Measurements from ENCODE around the gene RFX7.
"Not testable (repeated sequence)": the region's sequence is repeated elsewhere in the genome, so short reads cannot be mapped to it uniquely, and the experiment has no call there.

Gene RFX7

DNA sequence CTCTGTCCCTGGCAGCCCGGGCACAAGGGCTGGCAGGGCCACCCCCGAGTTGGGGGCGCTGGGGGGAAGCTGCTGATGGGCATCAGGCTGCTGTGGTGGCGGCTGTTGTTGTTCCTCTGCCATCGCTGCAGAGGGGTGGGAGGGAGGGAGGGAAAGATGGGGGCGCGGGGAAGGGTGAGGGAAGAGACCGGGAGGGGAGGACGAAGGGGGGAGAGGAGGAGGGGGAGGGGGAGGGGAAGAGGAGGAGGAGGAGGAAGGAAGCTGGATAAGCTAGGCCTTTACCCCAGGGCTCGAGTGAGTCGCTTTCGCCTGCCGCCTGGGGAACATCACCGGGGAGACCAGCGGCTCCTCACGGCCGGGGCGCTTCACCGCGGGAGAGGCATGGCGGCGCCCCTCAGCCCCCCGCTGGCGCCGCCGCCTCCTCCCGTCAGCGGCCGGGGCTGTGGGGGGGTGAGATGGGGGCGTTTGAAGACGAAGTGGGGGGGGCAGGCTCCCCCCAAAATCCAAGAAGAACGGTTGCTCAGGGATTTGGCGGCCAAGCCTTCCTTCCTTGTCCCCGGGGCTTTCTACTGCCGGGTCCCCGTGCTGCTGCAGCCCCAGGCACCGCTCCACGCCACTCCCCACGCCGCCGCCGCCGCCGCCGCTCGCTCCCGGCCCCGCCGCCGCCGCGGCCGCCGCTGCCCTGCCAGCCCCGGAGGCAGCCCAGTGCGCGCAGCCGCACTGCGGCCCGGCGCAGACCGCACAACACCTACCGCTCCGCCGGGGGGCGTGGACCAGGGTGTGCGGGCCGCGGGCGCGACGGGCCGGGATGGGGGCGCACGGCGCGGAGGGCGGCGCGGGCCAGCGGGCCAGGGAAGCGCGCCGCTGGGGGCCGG, at the start of gene RFX7:
RFX7 (minus strand) TSS at position 717 of the 875 bp plus-strand sequence; CDS start at position 123, 594 bp downstream.
- no peaks in the 10 kb centered on the region for H3K9me3 ChIP-seq (ENCODE audit: control insufficient read depth in 5 of 5, low read length in 5 of 5)
- peak within 1 kb of the TSS; percentile 48 to 79 (median 73) for H3K9ac ChIP-seq (ENCODE audit: low read length in 5 of 5)
- peak within 1 kb of the TSS; percentile 23 for H3K27ac ChIP-seq (ENCODE audit: low read depth, low read length)
- peaks cover 2 to 34% (median 27%) of the 10 kb centered on the region in 5 donors for H3K4me1 ChIP-seq (ENCODE audit: control insufficient read depth in 5 of 5, insufficient read depth in 5 of 5, low read length in 5 of 5)
- no peaks in the 10 kb centered on the region for H3K27me3 ChIP-seq (ENCODE audit: control insufficient read depth in 5 of 5, insufficient read depth in 4 of 5, low read length in 5 of 5)
- H3K4me3 ChIP-seq (ENCODE audit: low read depth in 1 of 5, low read length in 5 of 5): peak within 1 kb of the TSS; percentile 81 to 90 (median 85)
- H3K36me3 ChIP-seq (ENCODE audit: control insufficient read depth in 5 of 5, insufficient read depth in 5 of 5, low read length in 5 of 5): no peaks in the 10 kb centered on the region

DNA sequence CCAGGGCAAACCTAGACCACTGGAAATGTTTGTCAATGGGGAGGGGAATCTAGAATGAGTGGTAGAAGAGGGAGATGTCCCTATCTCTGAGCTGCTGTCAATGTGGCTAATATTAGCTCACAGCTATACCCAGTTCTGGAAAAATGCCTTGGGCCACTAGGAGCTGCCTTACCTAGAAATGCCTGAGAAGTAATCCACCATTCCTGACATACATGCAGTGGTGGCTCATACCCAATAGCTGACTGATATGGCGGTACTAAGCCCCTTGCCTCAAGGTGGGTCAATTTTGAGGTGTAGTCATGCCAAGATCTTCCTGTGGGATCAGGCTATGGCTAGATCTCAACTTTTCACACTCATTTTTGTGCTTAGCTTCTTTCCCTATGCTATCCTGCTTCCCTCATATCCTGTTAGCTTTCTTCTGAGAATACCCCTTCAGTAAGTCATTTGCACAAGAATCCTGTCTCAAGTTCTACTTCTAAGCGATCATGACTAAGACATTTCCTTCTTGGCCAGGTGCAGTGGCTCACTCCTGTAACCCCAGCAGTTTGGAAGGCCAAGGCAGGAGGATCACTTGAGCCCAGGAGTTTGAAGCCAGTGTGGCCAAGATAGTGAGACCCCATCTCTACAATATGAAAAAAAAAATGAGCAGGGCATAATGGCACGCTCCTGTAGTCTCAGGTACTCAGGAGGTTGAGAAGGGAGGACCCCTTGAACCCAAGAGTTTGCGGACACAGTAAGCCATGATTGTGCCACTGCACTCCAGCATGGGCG, 49.1 kb upstream of the RFX7 start:
- peaks cover 0 to 17% (median 13%) of the 10 kb centered on the region in 5 donors for H3K9me3 ChIP-seq (ENCODE audit: control insufficient read depth in 5 of 5, low read length in 5 of 5)
- H3K4me3 ChIP-seq (ENCODE audit: low read depth in 1 of 5, low read length in 5 of 5): no peak overlapping the region
- H3K4me1 ChIP-seq (ENCODE audit: control insufficient read depth in 5 of 5, insufficient read depth in 5 of 5, low read length in 5 of 5): no peaks in the 10 kb centered on the region
- H3K9ac ChIP-seq (ENCODE audit: low read length in 5 of 5): no peak overlapping the region
- H3K27ac ChIP-seq (ENCODE audit: low read depth, low read length): no peak overlapping the region
- H3K27me3 ChIP-seq (ENCODE audit: control insufficient read depth in 5 of 5, insufficient read depth in 4 of 5, low read length in 5 of 5): no peaks in the 10 kb centered on the region
- no peaks in the 10 kb centered on the region for H3K36me3 ChIP-seq (ENCODE audit: control insufficient read depth in 5 of 5, insufficient read depth in 5 of 5, low read length in 5 of 5)

DNA sequence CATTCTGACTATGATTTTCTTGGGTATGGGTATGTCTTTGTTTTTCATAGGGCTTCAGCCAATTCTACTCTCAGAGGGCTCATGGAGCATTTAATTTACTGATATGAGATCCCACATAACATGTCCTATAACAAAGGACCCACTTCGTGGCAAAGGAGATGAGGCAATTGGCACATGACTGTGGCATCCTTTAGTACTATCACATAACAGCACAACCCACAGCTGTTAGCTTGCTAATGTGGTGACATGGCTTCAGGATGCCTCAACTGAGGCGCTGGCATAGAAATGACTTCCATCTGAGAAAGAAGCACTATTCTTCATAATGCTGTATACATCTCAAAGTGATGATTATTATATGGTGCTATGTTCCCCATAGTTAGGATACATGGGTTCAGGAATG, 48.1 kb upstream of the RFX7 start:
- Histone ChIP-seq H3K9me3 (ENCODE audit: control insufficient read depth in 5 of 5, low read length in 5 of 5) (peaks cover 0 to 17% (median 13%) of the 10 kb centered on the region in 5 donors), H3K27me3 (ENCODE audit: control insufficient read depth in 5 of 5, insufficient read depth in 4 of 5, low read length in 5 of 5) (no peaks in the 10 kb centered on the region), H3K9ac (ENCODE audit: low read length in 5 of 5) (no peak overlapping the region), H3K4me3 (ENCODE audit: low read depth in 1 of 5, low read length in 5 of 5) (no peak overlapping the region), H3K36me3 (ENCODE audit: control insufficient read depth in 5 of 5, insufficient read depth in 5 of 5, low read length in 5 of 5) (no peaks in the 10 kb centered on the region), H3K4me1 (ENCODE audit: control insufficient read depth in 5 of 5, insufficient read depth in 5 of 5, low read length in 5 of 5) (no peaks in the 10 kb centered on the region), H3K27ac (ENCODE audit: low read depth, low read length) (no peak overlapping the region)

DNA sequence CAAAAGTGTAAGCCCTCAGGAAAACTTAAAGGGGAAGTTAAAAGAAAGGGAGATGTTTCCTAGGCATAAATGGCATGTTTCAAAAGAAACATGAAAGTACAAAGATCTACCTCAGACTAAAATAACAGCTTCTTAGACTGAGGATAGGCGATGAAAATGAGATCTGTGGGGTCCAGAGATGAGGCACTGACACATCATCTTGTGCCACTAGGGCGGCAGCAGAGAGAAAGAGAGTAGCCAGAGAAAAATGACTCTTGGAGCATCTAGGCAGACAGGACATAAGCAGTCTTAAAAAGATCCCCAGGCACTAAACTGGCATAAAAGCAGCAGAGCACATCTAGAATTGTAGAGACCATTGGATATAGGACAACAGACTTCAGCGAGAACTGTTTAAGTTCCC, 42.5 kb upstream of the RFX7 start:
- H3K27ac ChIP-seq (ENCODE audit: low read depth, low read length): no peak overlapping the region
- H3K9ac ChIP-seq (ENCODE audit: low read length in 5 of 5): no peak overlapping the region
- no peak overlapping the region for H3K4me3 ChIP-seq (ENCODE audit: low read depth in 1 of 5, low read length in 5 of 5)
- no peaks in the 10 kb centered on the region for H3K4me1 ChIP-seq (ENCODE audit: control insufficient read depth in 5 of 5, insufficient read depth in 5 of 5, low read length in 5 of 5)
- no peaks in the 10 kb centered on the region for H3K36me3 ChIP-seq (ENCODE audit: control insufficient read depth in 5 of 5, insufficient read depth in 5 of 5, low read length in 5 of 5)
- peaks cover 0 to 17% (median 13%) of the 10 kb centered on the region in 5 donors for H3K9me3 ChIP-seq (ENCODE audit: control insufficient read depth in 5 of 5, low read length in 5 of 5)
- no peaks in the 10 kb centered on the region for H3K27me3 ChIP-seq (ENCODE audit: control insufficient read depth in 5 of 5, insufficient read depth in 4 of 5, low read length in 5 of 5)

DNA sequence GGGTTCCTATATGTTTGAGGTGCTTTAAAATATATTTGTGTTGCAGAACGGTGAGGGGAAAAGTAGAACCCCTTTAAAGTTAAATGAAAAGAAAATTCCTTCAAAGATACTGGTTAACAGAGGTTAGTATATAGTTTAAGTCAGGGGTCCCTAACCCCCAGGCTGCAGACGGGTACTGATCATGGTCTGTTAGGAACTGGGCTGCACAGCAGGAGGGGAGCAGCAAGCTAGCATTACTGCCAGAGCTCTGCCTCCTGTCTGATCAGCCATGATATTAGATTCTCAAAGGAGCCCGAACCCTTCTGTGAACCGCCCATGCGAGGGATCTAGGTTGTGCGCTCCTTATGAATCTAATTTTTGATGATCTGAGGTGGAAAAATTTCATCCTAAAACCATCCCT, 37.5 kb upstream of the RFX7 start:
- no peaks in the 10 kb centered on the region for H3K4me1 ChIP-seq (ENCODE audit: control insufficient read depth in 5 of 5, insufficient read depth in 5 of 5, low read length in 5 of 5)
- no peak overlapping the region for H3K27ac ChIP-seq (ENCODE audit: low read depth, low read length)
- H3K36me3 ChIP-seq (ENCODE audit: control insufficient read depth in 5 of 5, insufficient read depth in 5 of 5, low read length in 5 of 5): no peaks in the 10 kb centered on the region
- H3K4me3 ChIP-seq (ENCODE audit: low read depth in 1 of 5, low read length in 5 of 5): no peak overlapping the region
- H3K9ac ChIP-seq (ENCODE audit: low read length in 5 of 5): no peak overlapping the region
- H3K9me3 ChIP-seq (ENCODE audit: control insufficient read depth in 5 of 5, low read length in 5 of 5): peaks cover 0 to 4% (median 0%) of the 10 kb centered on the region in 5 donors
- H3K27me3 ChIP-seq (ENCODE audit: control insufficient read depth in 5 of 5, insufficient read depth in 4 of 5, low read length in 5 of 5): peaks cover 0 to 3% (median 0%) of the 10 kb centered on the region in 5 donors

DNA sequence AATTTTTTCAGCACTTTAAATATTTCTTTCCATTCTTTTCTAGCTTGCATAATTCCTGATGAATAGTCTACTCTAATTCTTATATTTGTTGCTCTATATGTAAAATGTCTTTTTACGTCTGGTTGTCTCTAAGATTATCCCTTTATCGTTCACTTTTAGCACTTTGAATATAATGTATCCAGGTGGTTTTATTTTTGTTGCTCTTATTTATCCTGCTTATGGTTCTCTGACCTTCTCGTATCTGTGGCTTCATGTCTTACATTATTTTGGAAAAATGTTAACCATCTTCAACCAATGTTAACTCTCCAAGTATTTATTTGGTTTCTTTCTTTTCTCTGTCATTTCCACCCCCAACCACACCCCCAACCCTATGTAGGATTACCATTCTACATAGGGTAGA, 30.0 kb upstream of the RFX7 start:
- Histone ChIP-seq H3K36me3 (ENCODE audit: control insufficient read depth in 5 of 5, insufficient read depth in 5 of 5, low read length in 5 of 5) (no peaks in the 10 kb centered on the region), H3K4me3 (ENCODE audit: low read depth in 1 of 5, low read length in 5 of 5) (no peak overlapping the region), H3K27ac (ENCODE audit: low read depth, low read length) (no peak overlapping the region), H3K27me3 (ENCODE audit: control insufficient read depth in 5 of 5, insufficient read depth in 4 of 5, low read length in 5 of 5) (no peaks in the 10 kb centered on the region), H3K9ac (ENCODE audit: low read length in 5 of 5) (no peak overlapping the region), H3K4me1 (ENCODE audit: control insufficient read depth in 5 of 5, insufficient read depth in 5 of 5, low read length in 5 of 5) (no peaks in the 10 kb centered on the region), H3K9me3 (ENCODE audit: control insufficient read depth in 5 of 5, low read length in 5 of 5) (peaks cover 2 to 29% (median 7%) of the 10 kb centered on the region in 5 donors)

DNA sequence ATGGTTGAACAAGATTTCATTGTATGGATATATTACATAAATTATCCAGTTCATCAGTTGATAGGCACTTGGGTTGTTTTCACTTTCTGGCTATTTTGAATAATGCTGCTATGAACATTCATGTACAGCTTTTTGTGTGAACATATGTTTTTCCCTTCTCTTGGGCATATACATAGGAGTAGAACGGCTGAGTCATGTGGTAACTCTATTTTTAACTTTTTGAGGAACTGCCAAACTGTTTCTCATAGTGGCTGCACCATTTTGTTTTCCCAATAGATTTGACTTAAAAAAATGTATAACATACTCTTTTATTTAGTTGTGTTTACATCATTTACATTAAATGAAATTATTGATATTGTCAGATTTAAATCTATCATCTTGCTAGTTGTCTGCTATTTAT, 28.8 kb upstream of the RFX7 start:
- H3K27ac ChIP-seq (ENCODE audit: low read depth, low read length): no peak overlapping the region
- H3K27me3 ChIP-seq (ENCODE audit: control insufficient read depth in 5 of 5, insufficient read depth in 4 of 5, low read length in 5 of 5): no peaks in the 10 kb centered on the region
- no peak overlapping the region for H3K9ac ChIP-seq (ENCODE audit: low read length in 5 of 5)
- peaks cover 0 to 25% (median 7%) of the 10 kb centered on the region in 5 donors for H3K9me3 ChIP-seq (ENCODE audit: control insufficient read depth in 5 of 5, low read length in 5 of 5)
- H3K4me1 ChIP-seq (ENCODE audit: control insufficient read depth in 5 of 5, insufficient read depth in 5 of 5, low read length in 5 of 5): no peaks in the 10 kb centered on the region
- H3K36me3 ChIP-seq (ENCODE audit: control insufficient read depth in 5 of 5, insufficient read depth in 5 of 5, low read length in 5 of 5): no peaks in the 10 kb centered on the region
- no peak overlapping the region for H3K4me3 ChIP-seq (ENCODE audit: low read depth in 1 of 5, low read length in 5 of 5)

DNA sequence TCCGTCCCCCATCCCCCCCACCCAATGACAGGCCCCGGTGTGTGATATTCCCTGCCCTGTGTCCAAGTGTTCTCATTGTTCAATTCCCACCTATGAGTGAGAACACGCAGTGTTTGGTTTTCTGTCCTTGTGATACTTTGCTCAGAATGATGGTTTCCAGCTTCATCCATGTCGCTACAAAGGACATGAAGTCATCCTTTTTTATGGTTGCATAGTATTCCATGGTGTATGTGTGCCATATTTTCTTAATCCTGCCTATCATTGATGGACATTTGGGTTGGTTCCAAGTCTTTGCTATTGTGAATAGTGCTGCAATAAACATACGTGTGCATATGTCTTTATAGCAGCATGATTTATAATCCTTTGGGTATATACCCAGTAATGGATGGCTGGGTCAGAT, 22.8 kb upstream of the RFX7 start:
- H3K9me3 ChIP-seq (ENCODE audit: control insufficient read depth in 5 of 5, low read length in 5 of 5); H3K27ac ChIP-seq (ENCODE audit: low read depth, low read length): not testable (repeated sequence)

DNA sequence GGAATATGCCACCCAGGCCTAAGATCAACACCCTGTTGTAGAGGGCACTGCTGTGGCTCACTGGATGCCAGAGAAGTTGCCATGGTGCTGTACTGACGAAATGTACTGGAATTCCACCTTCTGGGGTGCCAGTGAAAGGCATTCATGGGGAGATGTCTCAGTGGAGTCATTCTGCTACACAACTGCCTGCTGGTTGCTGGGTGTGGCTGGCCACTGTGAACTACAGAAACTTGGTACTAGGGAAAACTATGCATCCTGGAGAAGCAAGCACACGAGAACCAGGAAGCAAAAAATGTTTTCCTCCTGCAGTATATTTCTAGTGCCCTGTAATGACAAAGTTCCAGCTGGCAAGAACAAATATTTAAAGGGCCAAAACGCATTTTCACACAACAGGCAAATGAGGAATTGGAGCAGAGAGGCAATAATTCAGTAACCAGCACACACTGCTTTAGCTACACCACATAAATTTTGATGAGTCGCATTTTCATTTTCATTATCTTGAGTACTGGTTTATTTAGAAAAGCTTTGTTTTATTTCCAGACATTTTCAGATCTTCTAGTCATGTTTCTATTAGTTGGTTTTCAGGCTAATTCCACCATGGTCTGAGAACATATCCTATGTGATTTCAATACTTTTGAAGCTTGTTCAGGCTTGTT, 18.3 kb upstream of the RFX7 start:
- Histone ChIP-seq H3K4me1 (ENCODE audit: control insufficient read depth in 5 of 5, insufficient read depth in 5 of 5, low read length in 5 of 5) (peaks cover 0 to 4% (median 0%) of the 10 kb centered on the region in 5 donors), H3K27me3 (ENCODE audit: control insufficient read depth in 5 of 5, insufficient read depth in 4 of 5, low read length in 5 of 5) (no peaks in the 10 kb centered on the region), H3K9me3 (ENCODE audit: control insufficient read depth in 5 of 5, low read length in 5 of 5) (peaks cover 0 to 4% (median 0%) of the 10 kb centered on the region in 5 donors), H3K36me3 (ENCODE audit: control insufficient read depth in 5 of 5, insufficient read depth in 5 of 5, low read length in 5 of 5) (no peaks in the 10 kb centered on the region), H3K4me3 (ENCODE audit: low read depth in 1 of 5, low read length in 5 of 5) (no peak overlapping the region), H3K9ac (ENCODE audit: low read length in 5 of 5) (no peak overlapping the region), H3K27ac (ENCODE audit: low read depth, low read length) (no peak overlapping the region)

More for the DNA sequence above, 22.8 kb upstream of the RFX7 start:
- H3K9ac ChIP-seq (ENCODE audit: low read length in 5 of 5); H3K36me3 ChIP-seq (ENCODE audit: control insufficient read depth in 5 of 5, insufficient read depth in 5 of 5, low read length in 5 of 5); H3K4me1 ChIP-seq (ENCODE audit: control insufficient read depth in 5 of 5, insufficient read depth in 5 of 5, low read length in 5 of 5); H3K27me3 ChIP-seq (ENCODE audit: control insufficient read depth in 5 of 5, insufficient read depth in 4 of 5, low read length in 5 of 5); H3K4me3 ChIP-seq (ENCODE audit: low read depth in 1 of 5, low read length in 5 of 5): not testable (repeated sequence)

DNA sequence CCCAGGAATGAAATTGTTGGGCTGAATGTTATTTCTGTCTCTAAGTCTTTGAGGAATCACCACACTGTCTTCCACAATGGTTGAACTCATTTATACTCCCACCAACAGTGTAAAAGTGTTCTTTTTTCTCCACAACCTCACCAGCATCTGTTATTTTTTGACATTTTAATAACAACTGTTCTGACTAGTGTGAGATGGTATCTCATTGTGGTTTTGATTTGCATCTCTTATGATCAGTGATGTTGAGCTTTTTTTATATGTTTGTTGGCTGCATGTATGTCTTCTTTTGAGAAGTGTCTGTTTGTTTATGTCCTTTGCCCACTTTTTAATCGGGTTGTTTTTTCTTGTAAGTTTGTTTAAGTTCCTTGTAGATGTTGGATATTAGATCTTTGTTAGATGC, 13.6 kb upstream of the RFX7 start:
- H3K9ac ChIP-seq (ENCODE audit: low read length in 5 of 5); H3K27ac ChIP-seq (ENCODE audit: low read depth, low read length); H3K4me1 ChIP-seq (ENCODE audit: control insufficient read depth in 5 of 5, insufficient read depth in 5 of 5, low read length in 5 of 5); H3K27me3 ChIP-seq (ENCODE audit: control insufficient read depth in 5 of 5, insufficient read depth in 4 of 5, low read length in 5 of 5); H3K4me3 ChIP-seq (ENCODE audit: low read depth in 1 of 5, low read length in 5 of 5); H3K9me3 ChIP-seq (ENCODE audit: control insufficient read depth in 5 of 5, low read length in 5 of 5); H3K36me3 ChIP-seq (ENCODE audit: control insufficient read depth in 5 of 5, insufficient read depth in 5 of 5, low read length in 5 of 5): not testable (repeated sequence)
